Right atrium auricular region (tissue), 2 donors: ENCODE data around the gene FLVCR2. TPM values are rescaled to one million over a fixed set of nuclear protein-coding genes. Genes with fewer than 3 reads are reported as not detected.

Experiments used
- DNase-seq: peaks from one replicate; pipeline ENCODE4 v3.0.0-alpha.2; 2019; ENCODE audit warnings: low spot score
- H3K27ac ChIP-seq, 2 donors: fragments of 200-600 bp; sonication (generic); 1 replicate in 1 of 2; 2 replicates in 1 of 2; pipeline ENCODE4 v1.5.1; 2016 to 2019
- H3K27me3 ChIP-seq, 2 donors: fragments of 200-600 bp; sonication (generic); one replicate each; pipeline versions ENCODE4 v1.5.1 to v1.6.0; 2017 to 2019
- H3K36me3 ChIP-seq: fragments of 200-600 bp; sonication (generic); one replicate; pipeline ENCODE4 v1.5.1; 2016
- H3K4me1 ChIP-seq, 2 donors: fragments of 200-600 bp; sonication (generic); one replicate each; pipeline versions ENCODE4 v1.5.1 to v1.6.0; 2017 to 2019
- H3K4me3 ChIP-seq, 2 donors: fragments of 200-600 bp; sonication (generic); 1 replicate in 1 of 2; 2 replicates in 1 of 2; pipeline ENCODE4 v1.5.1; 2017 to 2019; ENCODE audit warnings: mild to moderate bottlenecking in 1 of 2, moderate library complexity in 1 of 2
- H3K9me3 ChIP-seq, 2 donors: fragments of 200-600 bp; sonication (generic); one replicate each; pipeline ENCODE4 v1.5.1; 2019
- CTCF ChIP-seq, 2 donors: fragments of 200-600 bp; sonication (generic); IDR thresholded peaks; one replicate each; pipeline ENCODE4 v1.5.1; 2019; ENCODE audit warnings: antibody characterized with exemption in 2 of 2
- total RNA-seq, 2 donors: library from RNA; depleted of rRNA; stranded (reverse); fragments of >200 nt; gene quantifications; one replicate each; pipeline ENCODE4 v1.1.0, GENCODE V29; 2016

The FLVCR2 gene
- total RNA-seq, 2 donors from 2014 or later = 2.2 to 5.5 TPM

GRCh38 chr14:75543253-75543652 is 35.2 kb upstream of the FLVCR2 start:
- no peak for TF ChIP-seq CTCF (IDR thresholded peaks at IDR 0.05)
- H3K9me3 ChIP-seq = no peaks in the 10 kb centered on the region
- no peak for DNase-seq
- no peak overlapping the region for H3K4me3 ChIP-seq
- no peaks in the 10 kb centered on the region for H3K27me3 ChIP-seq
- H3K27ac ChIP-seq = peak overlapping the region in 1 of 2 donors; percentile 25
- H3K4me1 ChIP-seq = peaks cover 0 to 4% of the 10 kb centered on the region in 2 donors
- H3K36me3 ChIP-seq = no peaks in the 10 kb centered on the region

GRCh38 chr14:75543786-75544185 is 34.6 kb upstream of the FLVCR2 start:
- TF ChIP-seq CTCF (IDR thresholded peaks at IDR 0.05) = no peak

GRCh38 chr14:75545907-75546306 is 32.5 kb upstream of the FLVCR2 start:
- H3K36me3 ChIP-seq = no peaks in the 10 kb centered on the region
- H3K27me3 ChIP-seq = no peaks in the 10 kb centered on the region
- H3K27ac ChIP-seq = no peak overlapping the region
- peaks cover 0 to 4% of the 10 kb centered on the region in 2 donors for H3K4me1 ChIP-seq
- no peak for DNase-seq
- H3K9me3 ChIP-seq = no peaks in the 10 kb centered on the region
- H3K4me3 ChIP-seq = no peak overlapping the region
- no peak for TF ChIP-seq CTCF (IDR thresholded peaks at IDR 0.05)

More at GRCh38 chr14:75543786-75544185, 34.6 kb upstream of the FLVCR2 start:
- no peak for DNase-seq
- Histone ChIP-seq H3K4me3 (no peak overlapping the region), H3K27me3 (no peaks in the 10 kb centered on the region), H3K36me3 (no peaks in the 10 kb centered on the region), H3K9me3 (no peaks in the 10 kb centered on the region), H3K4me1 (peaks cover 0 to 4% of the 10 kb centered on the region in 2 donors), H3K27ac (no peak overlapping the region)

GRCh38 chr14:75547552-75548250 is 30.7 kb upstream of the FLVCR2 start:
- DNase-seq = no peak
- Histone ChIP-seq H3K27me3 (no peaks in the 10 kb centered on the region), H3K4me1 (peaks cover 0 to 4% of the 10 kb centered on the region in 2 donors), H3K9me3 (no peaks in the 10 kb centered on the region), H3K27ac (no peak overlapping the region), H3K4me3 (no peak overlapping the region), H3K36me3 (no peaks in the 10 kb centered on the region)
- no peak for TF ChIP-seq CTCF (IDR thresholded peaks at IDR 0.05)

DNA sequence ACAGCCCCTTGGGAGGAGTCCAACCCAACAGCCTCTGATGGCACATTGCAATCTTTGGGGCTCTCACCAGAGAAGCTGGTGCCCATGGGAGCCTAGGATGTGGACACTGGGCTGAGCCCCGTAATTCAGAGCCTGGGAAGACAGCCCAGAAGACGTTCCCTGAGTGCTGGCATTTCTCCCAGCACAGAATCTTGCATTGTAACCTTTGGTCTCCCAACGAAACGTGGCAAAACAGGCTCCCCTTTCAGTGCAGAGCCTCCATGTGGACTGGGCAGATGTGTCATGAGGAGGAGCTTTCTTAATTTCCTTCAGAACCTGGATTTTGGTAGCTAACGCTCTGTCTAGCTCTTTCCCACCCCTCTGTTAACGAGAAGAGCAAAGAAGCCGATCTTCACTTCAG is 29.9 kb upstream of the FLVCR2 start:
- Histone ChIP-seq H3K4me1 (peaks cover 0 to 4% of the 10 kb centered on the region in 2 donors), H3K27ac (no peak overlapping the region), H3K27me3 (no peaks in the 10 kb centered on the region), H3K36me3 (no peaks in the 10 kb centered on the region), H3K4me3 (no peak overlapping the region), H3K9me3 (no peaks in the 10 kb centered on the region)
- DNase-seq = no peak
- no peak for TF ChIP-seq CTCF (IDR thresholded peaks at IDR 0.05)

DNA sequence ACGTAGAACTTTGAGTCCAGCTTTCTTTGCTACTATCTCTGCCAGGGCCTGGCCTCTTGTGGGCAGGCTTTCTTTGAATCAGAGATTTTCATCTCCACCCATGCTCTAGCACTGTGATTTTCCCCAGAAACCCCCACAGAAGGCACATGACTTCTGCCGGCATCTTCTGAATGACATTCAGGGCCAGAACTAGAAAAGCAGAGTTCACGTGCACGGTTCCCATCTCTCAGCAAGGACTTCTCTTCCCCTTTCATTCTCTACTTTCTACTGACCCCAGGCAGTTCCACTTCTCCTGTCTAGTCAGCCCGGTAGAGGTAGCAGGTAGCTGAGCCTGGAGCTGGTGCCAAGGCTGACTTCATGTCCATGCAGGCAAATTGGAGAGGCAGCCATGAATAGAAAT is 29.3 kb upstream of the FLVCR2 start:
- Histone ChIP-seq H3K9me3 (no peaks in the 10 kb centered on the region), H3K36me3 (no peaks in the 10 kb centered on the region), H3K27me3 (no peaks in the 10 kb centered on the region), H3K4me3 (no peak overlapping the region), H3K27ac (no peak overlapping the region), H3K4me1 (peaks cover 0 to 4% of the 10 kb centered on the region in 2 donors)
- TF ChIP-seq CTCF (IDR thresholded peaks at IDR 0.05) = no peak
- no peak for DNase-seq
